NCI-H460 (cell line): ENCODE measurements around the gene KISS1R. TPM values are rescaled to one million over a fixed set of nuclear protein-coding genes. Genes with fewer than 3 reads are reported as not detected.
"Not testable (repeated sequence)": the region's sequence is repeated elsewhere in the genome, so short reads cannot be mapped to it uniquely, and the experiment has no call there.

Experiments used
- DNase-seq: peaks from one replicate; pipeline ENCODE4 v3.0.0-alpha.2; 2016; ENCODE audit warnings: low read depth; ENCODE audit errors: extremely low read depth
- polyA plus RNA-seq: library from polyadenylated mRNA; depleted of rRNA; stranded (reverse); fragments of >200 nt; gene quantifications from 2 replicates; pipeline ENCODE4 v1.2.3, GENCODE V29; 2014; cell fraction: nucleus; rRNA removed
- total RNA-seq: library from RNA; depleted of rRNA; stranded (reverse); fragments of >200 nt; shearing (Covaris generic); gene quantifications from 2 replicates; pipeline ENCODE4 v1.2.3, GENCODE V29; 2014; rRNA removed

KISS1R gene
- not detected in 2 replicates for total RNA-seq
- polyA plus RNA-seq = 0.54 TPM in 1 of 2 replicates, not detected in the other

GRCh38 chr19:917323-918151 is at the start of gene KISS1R:
KISS1R (plus strand) TSS chr19:917333; CDS start chr19:917503, 170 bp downstream.
- no peak for DNase-seq

- DNase-seq = no peak
These were observed 49.2 kb upstream of the KISS1R start for GRCh38 chr19:867855-868457.

- DNase-seq = no peak
These were observed 48.5 kb upstream of the KISS1R start for GRCh38 chr19:868458-869244.

GRCh38 chr19:869245-870177 is 47.6 kb upstream of the KISS1R start:
- DNase-seq = peak; percentile 52

GRCh38 chr19:870314-870713 is 46.8 kb upstream of the KISS1R start:
- no peak for DNase-seq

GRCh38 chr19:870963-871401 is 46.2 kb upstream of the KISS1R start:
- no peak for DNase-seq

- no peak for DNase-seq
These were observed 45.5 kb upstream of the KISS1R start for GRCh38 chr19:871446-872265.

- peak; percentile 88 for DNase-seq
These were observed 44.7 kb upstream of the KISS1R start for GRCh38 chr19:872266-872951.

- DNase-seq = peak; percentile 75
These were observed 44.0 kb upstream of the KISS1R start for GRCh38 chr19:873084-873483.

- no peak for DNase-seq
These were observed 43.5 kb upstream of the KISS1R start for GRCh38 chr19:873561-874041.

- DNase-seq = no peak
These were observed 41.8 kb upstream of the KISS1R start for GRCh38 chr19:875265-875879.

- DNase-seq = no peak
These were observed 41.0 kb upstream of the KISS1R start for GRCh38 chr19:876089-876488.

GRCh38 chr19:876780-877314 is 40.3 kb upstream of the KISS1R start:
- DNase-seq = no peak

- not testable (repeated sequence) for DNase-seq
These were observed 39.0 kb upstream of the KISS1R start for GRCh38 chr19:877992-878660.

GRCh38 chr19:878751-879561 is 38.2 kb upstream of the KISS1R start:
- not testable (repeated sequence) for DNase-seq

GRCh38 chr19:879711-880438 is 37.3 kb upstream of the KISS1R start:
- no peak for DNase-seq
